Measurements from ENCODE around the gene CHSY1. TPM values are rescaled to one million over a fixed set of nuclear protein-coding genes. Genes with fewer than 3 reads are reported as not detected.
A peak's percentile ranks its signal among the peaks of the same experiment; 100 is the strongest.

Gene CHSY1
- total and polyA plus RNA-seq, 2 donors (not counting 1 experiment from before 2014, with no cell fraction given), result 4.7 to 20.3 TPM

- Mint-ChIP-seq H3K4me1 (no peaks in the 10 kb centered on the region), H3K4me3 (no peak overlapping the region), H3K27ac (no peak overlapping the region), H3K27me3 (peaks cover 9% of the 10 kb centered on the region), H3K9me3 (ENCODE audit: insufficient read depth) (no peaks in the 10 kb centered on the region)
- H3K4me3 ChIP-seq (ENCODE audit: control extremely low read depth in 1 of 5, extremely low read depth in 1 of 5, insufficient read depth in 1 of 5, low read depth in 2 of 5, low read length in 4 of 5), result no peak overlapping the region
- WGBS (ENCODE audit: insufficient coverage), result 63% methylated on average over 5 of the region's 11 CpGs
- H3K36me3 ChIP-seq (replicated peaks in 1 of 2; ENCODE audit: control extremely low read depth in 1 of 2, control insufficient read depth in 1 of 2, extremely low read depth in 1 of 2, insufficient read depth in 2 of 2, low read length in 1 of 2), result no peaks in the 10 kb centered on the region
- no peaks in the 10 kb centered on the region for H3K9me3 ChIP-seq (ENCODE audit: control extremely low read depth in 1 of 3, control insufficient read depth in 2 of 3, insufficient read depth in 1 of 3, low read length in 2 of 3)
- no peaks in the 10 kb centered on the region for H3K79me2 ChIP-seq (ENCODE audit: control insufficient read depth, insufficient read depth, low read length)
- no peak overlapping the region for H3K27ac ChIP-seq (ENCODE audit: low read length in 2 of 2)
- ATAC-seq (ENCODE audit: low read depth) (peak; percentile 64), DNase-seq (peak; percentile 75)
- H3K4me2 ChIP-seq (replicated peaks; ENCODE audit: low read depth, low read length, poor library complexity, severe bottlenecking), result no peak overlapping the region
- ChIA-PET CTCF (interaction anchor here (0.6 to 9.3 kb wide), 35 partner anchors 8 to 623 kb away, joined by 3 to 138 read pairs (median 3); no protein-coding TSS in a partner anchor), POLR2A (no interaction called here)
- no peaks in the 10 kb centered on the region for H3K4me1 ChIP-seq (ENCODE audit: control insufficient read depth in 2 of 2, insufficient read depth in 2 of 2, low read length in 2 of 2)
- peaks cover 0 to 14% (median 3%) of the 10 kb centered on the region in 4 experiments for H3K27me3 ChIP-seq (replicated peaks in 1 of 4; ENCODE audit: control extremely low read depth in 1 of 4, control insufficient read depth in 3 of 4, insufficient read depth in 4 of 4, low read length in 3 of 4)
- no peak for TF ChIP-seq EZH2 (IDR thresholded peaks at IDR 0.05; ENCODE audit: borderline replicate concordance, insufficient read depth, low read depth, low read length, poor library complexity, severe bottlenecking)
- peak; percentile 91 for TF ChIP-seq CTCF (IDR thresholded peaks at IDR 0.05)
- H4K20me1 ChIP-seq (ENCODE audit: control insufficient read depth, insufficient read depth, low read length, poor library complexity, severe bottlenecking), result no peaks in the 10 kb centered on the region
- no peak overlapping the region for H2AFZ ChIP-seq (ENCODE audit: insufficient read depth, low read depth, low read length, poor library complexity, severe bottlenecking)
- intact Hi-C loops (cut with micrococcal nuclease), result loop anchor here (1.0 kb wide), 2 partner anchors 137 to 170 kb away; no protein-coding TSS in a partner anchor
- no peak overlapping the region for H3K9ac ChIP-seq (ENCODE audit: low read length)
Measured at GRCh38 chr15:101258238-101259144, 6.6 kb upstream of the CHSY1 start.

GRCh38 chr15:101256757-101257156 lies 4.9 kb upstream of the CHSY1 start:
- Mint-ChIP-seq H3K4me3 (no peak overlapping the region), H3K27ac (no peak overlapping the region), H3K4me1 (peaks cover 7% of the 10 kb centered on the region), H3K27me3 (peaks cover 9% of the 10 kb centered on the region), H3K9me3 (ENCODE audit: insufficient read depth) (no peaks in the 10 kb centered on the region)
- H3K4me1 ChIP-seq (ENCODE audit: control insufficient read depth in 2 of 2, insufficient read depth in 2 of 2, low read length in 2 of 2), result peaks cover 6 to 7% of the 10 kb centered on the region in 2 donors
- no peak overlapping the region for H3K4me3 ChIP-seq (ENCODE audit: control extremely low read depth in 1 of 5, extremely low read depth in 1 of 5, insufficient read depth in 1 of 5, low read depth in 2 of 5, low read length in 4 of 5)
- peaks cover 0 to 12% (median 3%) of the 10 kb centered on the region in 4 experiments for H3K27me3 ChIP-seq (replicated peaks in 1 of 4; ENCODE audit: control extremely low read depth in 1 of 4, control insufficient read depth in 3 of 4, insufficient read depth in 4 of 4, low read length in 3 of 4)
- POLR2A ChIA-PET, result interaction anchor here (1.0 kb wide), 1 partner anchor 166 kb away, joined by 4 read pairs; no protein-coding TSS in a partner anchor
- H3K79me2 ChIP-seq (ENCODE audit: control insufficient read depth, insufficient read depth, low read length), result peaks cover 11% of the 10 kb centered on the region
- H2AFZ ChIP-seq (ENCODE audit: insufficient read depth, low read depth, low read length, poor library complexity, severe bottlenecking), result no peak overlapping the region
- ATAC-seq (ENCODE audit: low read depth) (no peak), DNase-seq (no peak)
- H3K27ac ChIP-seq (ENCODE audit: low read length in 2 of 2), result no peak overlapping the region
- no peaks in the 10 kb centered on the region for H3K36me3 ChIP-seq (replicated peaks in 1 of 2; ENCODE audit: control extremely low read depth in 1 of 2, control insufficient read depth in 1 of 2, extremely low read depth in 1 of 2, insufficient read depth in 2 of 2, low read length in 1 of 2)
- intact Hi-C loops (cut with micrococcal nuclease), result no loop called here
- no peak overlapping the region for H3K9ac ChIP-seq (ENCODE audit: low read length)
- no peak for TF ChIP-seq EZH2 (IDR thresholded peaks at IDR 0.05; ENCODE audit: borderline replicate concordance, insufficient read depth, low read depth, low read length, poor library complexity, severe bottlenecking)
- TF ChIP-seq CTCF (IDR thresholded peaks at IDR 0.05), result peak; percentile 18
- no peak overlapping the region for H3K4me2 ChIP-seq (replicated peaks; ENCODE audit: low read depth, low read length, poor library complexity, severe bottlenecking)
- CTCF ChIA-PET, result interaction anchor here (0.9 to 9.3 kb wide), 9 partner anchors 11 to 338 kb away, joined by 3 to 138 read pairs (median 7); partner anchors contain the start of gene LRRK1
- no peaks in the 10 kb centered on the region for H4K20me1 ChIP-seq (ENCODE audit: control insufficient read depth, insufficient read depth, low read length, poor library complexity, severe bottlenecking)
- H3K9me3 ChIP-seq (ENCODE audit: control extremely low read depth in 1 of 3, control insufficient read depth in 2 of 3, insufficient read depth in 1 of 3, low read length in 2 of 3), result no peaks in the 10 kb centered on the region
- 94% methylated on average over 5 of the region's 6 CpGs for WGBS (ENCODE audit: insufficient coverage)
